GM21723 (cell line): Measurements from ENCODE around the gene MZB1.
"Not testable (repeated sequence)": the region's sequence is repeated elsewhere in the genome, so short reads cannot be mapped to it uniquely, and the experiment has no call there.

Source experiments
- ATAC-seq: cut with Tn5 transposase; IDR thresholded peaks from one replicate; pipeline ENCODE4 v1.9.1; 2021; ENCODE audit warnings: mild to moderate bottlenecking, moderate library complexity; ENCODE audit not compliant: unreplicated experiment

Gene MZB1

GRCh38 chr5:139392678-139393496, 3.2 kb upstream of the MZB1 start:
- peak; percentile 53 for ATAC-seq

DNA sequence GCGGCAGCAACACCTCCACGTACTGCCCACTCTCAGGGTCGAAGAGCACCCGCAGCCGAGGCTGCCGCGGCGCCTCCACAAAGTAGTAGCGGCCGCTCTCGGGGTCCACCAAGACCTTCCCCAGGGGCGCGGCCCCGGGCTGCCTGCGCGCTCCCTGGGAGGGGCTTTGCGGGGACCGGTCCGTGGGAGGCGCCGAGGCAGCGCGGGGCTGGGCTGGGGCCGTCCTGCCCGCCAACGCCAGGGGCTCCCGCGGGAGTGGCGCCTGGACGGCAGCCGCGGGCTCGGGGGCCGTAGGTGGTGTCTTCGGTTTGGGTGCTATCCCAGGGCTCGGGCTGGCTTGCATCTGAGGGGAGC, 2.6 kb upstream of the MZB1 start:
- no peak for ATAC-seq

- peak; percentile 3 for ATAC-seq
These were observed 2.0 kb upstream of the MZB1 start for GRCh38 chr5:139391570-139392323.

GRCh38 chr5:139390639-139391569, 1.2 kb upstream of the MZB1 start:
- no peak for ATAC-seq

DNA sequence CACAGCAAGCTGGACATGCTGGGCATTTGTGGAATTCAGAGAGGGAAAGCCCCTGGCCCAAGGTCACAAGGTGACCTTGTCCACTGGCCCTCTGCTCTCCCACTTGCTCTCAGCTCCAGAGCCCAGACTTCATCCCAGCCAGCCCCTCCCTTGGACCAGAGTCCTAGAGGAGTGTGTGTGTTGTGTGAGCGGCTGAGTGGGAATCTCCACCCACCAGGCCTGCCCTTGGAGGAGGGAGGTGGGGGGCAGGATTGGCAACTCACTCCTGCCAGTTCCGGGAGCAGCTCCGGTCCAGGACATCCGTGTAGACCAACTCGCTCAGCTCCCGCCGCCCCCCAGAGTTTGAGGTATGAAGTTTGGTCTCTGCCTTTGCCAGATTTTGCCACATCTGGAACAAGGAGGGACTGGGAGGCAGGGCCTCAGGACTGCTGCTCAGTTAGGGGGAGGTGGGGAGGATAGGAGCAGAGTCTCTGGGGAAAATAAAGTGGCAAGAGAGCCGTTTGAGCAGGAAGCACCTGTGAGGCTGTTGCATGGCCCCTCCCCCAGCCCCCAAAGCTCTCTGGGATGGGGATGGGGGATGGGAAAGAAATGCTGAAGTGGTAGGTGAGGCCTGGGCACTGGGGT, 1.4 kb downstream of the MZB1 start:
- no peak for ATAC-seq

DNA sequence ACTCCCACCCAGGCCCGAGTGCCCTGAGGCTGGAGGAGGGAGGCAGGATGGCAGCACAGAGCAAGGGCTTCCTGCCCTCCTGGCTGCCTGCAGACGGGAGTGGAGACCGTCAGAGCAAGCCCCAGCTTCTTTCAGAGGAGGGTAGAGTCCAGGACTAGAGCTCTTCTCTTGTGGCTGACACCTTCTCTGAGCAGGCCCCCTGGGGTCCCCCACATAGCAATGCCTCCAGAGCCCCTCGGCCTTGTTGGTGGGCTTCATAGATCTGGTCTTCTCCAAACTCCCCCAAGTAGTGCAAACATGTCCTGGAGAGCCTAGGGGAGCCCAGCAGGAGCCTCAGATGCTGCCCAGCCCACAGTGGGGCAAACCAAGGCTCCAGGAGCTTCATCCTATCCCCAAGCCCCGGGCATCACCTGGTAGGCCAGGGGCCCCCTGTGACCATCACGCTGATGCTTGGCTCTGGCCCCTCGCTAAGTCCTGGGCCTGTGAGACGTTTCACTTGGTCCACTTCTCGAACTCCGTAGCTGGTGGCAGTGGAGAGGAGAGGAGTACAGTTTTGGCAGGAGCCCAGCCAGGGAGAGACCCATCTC, 2.0 kb downstream of the MZB1 start:
- ATAC-seq, result no peak

DNA sequence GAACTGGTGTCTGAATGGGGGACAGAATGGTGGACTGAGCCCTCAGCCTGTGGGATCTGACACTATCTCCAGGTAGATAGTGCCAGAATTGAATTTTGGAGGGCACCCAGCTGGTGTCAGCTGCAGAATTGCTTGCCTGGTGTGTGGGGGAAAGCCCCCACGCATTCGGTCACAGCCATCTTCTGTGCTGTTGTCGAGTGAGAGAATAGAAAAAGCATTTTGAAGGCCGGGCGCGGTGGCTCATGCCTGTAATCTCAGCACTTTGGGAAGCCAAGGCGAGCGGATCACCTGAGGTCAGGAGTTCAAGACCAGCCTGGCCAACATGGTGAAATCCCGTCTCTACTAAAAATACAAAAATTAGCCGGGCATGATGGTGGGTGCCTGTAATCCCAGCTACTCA, 2.8 kb downstream of the MZB1 start:
- not testable (repeated sequence) for ATAC-seq

GRCh38 chr5:139386050-139386438, 3.7 kb downstream of the MZB1 start:
- no peak for ATAC-seq

- ATAC-seq, result no peak
These were observed 4.4 kb downstream of the MZB1 start for GRCh38 chr5:139385061-139386049.

DNA sequence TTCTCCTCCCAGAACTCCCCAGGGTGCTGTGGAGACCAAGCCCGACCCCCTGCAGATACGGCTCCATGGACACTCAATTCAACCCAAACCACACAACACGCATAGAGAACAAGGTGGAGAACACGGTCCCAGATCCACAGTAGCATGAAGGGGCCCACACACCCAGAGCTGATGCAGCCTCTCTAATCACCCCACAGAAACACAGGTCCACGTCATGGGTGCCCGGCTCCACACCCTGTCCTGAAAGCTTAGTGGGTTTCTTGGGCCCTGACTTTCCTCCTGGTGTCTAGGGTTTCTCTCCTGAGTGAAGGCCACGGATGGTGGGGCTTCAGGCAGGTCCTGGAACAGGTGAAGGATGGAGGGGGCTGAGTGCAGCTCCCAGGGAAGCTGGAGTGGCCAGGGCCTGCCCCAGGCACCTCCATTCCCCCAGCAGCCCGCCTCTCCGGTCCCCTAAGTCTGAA, 5.1 kb downstream of the MZB1 start:
- no peak for ATAC-seq

DNA sequence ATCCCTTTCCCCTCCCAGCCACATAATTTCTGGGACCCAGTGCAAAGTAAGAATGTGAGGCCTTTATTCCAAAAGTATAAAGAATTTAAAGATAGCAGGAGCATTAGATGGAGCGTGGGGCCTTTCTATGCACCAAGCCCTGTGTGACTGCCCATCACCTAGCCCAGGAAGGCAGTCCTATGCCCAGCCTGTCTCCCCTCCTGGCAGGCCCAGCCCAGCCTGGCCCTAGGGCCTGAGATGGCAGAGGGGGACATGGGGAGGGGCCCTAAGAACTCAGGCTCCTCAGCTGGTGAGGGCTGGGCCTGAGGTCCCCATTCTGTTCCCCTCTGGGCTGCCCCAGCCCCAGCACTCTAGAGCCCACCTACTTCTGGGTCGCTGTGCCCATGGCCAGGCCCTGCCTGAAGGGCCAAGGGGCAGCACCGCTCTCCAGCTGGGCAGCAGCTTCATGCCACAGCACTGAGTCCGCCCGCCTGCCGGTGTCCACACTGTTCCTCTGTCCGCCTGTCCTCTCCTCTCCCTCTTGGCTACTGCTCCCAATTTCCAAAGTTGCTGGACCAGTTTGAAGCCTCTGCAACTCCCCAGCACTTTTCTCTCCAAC, 5.6 kb downstream of the MZB1 start:
- ATAC-seq, result no peak

DNA sequence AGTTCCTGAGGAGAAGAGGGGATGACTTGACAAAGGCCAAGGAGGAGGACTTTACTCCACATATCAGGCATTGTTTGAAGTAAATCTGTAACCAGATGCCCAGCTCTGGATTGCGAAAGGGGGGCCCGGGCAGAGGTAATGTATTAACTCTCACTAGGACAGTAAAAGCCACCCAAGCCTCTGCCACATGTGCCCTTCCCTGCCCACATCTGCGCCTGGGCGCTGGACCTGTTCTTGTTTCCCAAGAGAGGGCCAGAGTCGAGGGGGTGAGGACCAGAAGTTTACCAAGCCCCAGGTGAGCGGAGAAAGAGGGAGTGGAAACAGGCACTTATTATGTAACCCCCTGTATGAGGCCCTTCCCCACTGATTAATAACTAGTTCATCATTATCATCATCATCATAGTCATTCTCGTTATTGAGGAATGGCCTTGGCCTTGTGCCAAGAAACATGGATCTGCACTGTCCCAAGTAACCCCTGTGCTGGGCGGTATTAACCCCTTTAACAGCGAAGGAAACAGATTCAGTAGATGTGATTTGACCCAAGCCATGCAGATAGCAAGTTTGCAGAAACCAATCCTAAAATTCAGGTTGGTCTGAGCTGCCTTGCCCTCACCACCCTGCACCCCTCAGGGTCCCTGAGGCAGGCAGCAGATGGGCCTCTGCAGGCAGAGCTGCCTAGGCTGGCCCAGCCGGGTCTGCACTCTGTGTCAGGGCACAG, 6.3 kb downstream of the MZB1 start, which contains the start of gene SLC23A1:
Gene SLC23A1 (minus strand): TSS at position 23 of the 718 bp plus-strand sequence. CDS start 44 bp downstream, outside the sequence.
- ATAC-seq, result no peak

DNA sequence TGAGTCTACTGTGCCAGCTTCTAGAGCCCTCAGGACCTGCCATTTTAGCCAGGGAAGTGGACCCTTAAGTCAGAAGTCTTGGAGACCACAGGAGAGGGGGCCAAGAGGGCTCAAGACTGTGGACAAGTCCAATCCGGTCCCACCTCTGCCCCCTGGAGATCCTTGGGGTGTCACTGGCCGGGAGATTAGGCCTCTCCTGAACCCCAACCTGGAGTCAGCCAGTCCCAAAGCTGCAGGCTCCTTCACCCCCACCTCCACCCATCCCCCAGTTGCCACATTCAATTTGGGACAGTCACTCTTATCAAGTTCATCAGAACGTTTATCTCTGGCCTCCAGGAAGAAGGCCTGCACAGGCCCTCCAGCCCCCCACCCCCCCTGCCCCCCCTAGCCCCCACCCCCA, 6.9 kb downstream of the MZB1 start:
- ATAC-seq, result no peak

DNA sequence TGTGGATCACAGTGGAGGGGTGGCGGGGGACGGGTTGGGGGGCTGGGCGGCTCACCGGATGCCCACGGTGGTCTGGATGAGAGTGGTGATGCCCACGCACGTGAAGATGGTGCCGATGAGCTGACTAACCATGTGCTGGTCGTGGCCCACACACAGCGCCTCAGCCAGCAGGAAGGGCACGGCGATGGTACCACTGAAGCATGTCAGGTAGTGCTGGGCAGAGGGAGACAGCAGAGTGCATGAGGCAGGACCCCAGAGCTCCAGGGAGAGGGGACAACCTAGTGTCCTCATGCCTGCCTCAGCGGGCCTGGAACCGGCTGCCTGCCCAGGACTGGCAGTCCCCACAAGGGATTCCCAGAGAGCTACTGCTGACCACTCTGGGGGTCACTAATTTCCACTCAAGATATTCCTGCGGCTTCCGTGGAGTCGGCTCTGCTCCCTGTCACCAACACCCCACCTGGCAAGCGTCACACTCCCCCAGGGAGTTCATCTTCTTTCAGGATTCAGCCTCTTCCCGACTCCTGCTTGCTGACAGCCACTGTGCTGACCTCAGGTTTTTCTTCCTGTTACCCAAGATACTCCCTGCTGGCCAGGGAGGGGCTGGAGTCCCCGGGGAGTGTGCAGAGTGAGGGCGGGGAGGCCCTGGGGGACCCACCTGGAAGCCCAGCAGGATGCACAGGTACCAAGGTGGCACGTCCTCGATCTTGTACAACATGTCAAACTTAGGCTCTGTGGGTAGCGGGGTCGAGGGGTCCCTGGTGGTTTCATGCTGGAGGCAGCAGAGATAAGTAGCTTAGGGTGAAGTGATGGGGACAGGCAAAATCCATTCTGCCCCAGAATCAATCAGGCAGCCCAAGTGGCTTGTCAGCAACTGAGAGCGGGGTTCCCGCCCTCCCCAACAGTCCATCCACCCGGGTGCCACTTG, 7.6 kb downstream of the MZB1 start:
- ATAC-seq, result no peak

DNA sequence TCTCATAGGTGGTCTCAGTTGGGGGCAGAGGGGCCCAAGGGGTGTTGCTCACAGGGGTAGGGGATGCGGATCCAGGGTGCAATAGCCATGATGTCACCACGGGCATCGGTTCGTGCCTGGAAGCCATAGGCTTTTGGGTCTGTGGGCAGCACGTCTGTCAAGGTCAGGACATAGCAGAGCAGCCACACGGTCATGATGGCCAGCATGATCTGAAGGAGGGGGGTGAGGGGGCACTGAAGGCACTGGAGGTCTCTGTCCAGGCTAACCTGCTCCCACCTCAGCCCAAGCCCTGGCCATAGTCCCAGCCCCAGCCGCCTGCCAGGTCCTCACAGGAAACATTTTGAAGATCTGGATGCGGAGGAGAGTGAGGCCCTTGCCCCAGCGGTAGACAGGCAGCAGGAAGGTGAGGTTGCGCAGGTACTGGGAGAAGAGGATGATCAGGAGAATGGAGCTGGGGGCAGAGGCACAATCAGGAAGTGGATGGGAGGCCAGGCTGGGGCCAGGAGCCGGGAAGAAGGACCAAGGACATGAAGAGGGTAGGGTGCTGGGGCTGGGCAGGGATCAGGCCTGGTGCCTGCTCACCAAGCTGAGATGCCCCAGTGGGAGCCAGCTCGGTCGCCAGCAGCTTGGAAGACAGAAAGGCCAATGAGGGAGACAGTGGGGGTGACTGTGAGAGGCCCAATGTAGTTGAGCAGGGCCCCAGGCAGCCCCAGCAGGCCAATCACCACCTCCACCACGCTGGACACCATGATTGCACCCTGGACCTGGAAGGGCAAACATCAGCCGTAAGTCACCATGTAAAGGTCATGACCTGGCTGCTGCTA, 9.9 kb downstream of the MZB1 start:
- no peak for ATAC-seq

DNA sequence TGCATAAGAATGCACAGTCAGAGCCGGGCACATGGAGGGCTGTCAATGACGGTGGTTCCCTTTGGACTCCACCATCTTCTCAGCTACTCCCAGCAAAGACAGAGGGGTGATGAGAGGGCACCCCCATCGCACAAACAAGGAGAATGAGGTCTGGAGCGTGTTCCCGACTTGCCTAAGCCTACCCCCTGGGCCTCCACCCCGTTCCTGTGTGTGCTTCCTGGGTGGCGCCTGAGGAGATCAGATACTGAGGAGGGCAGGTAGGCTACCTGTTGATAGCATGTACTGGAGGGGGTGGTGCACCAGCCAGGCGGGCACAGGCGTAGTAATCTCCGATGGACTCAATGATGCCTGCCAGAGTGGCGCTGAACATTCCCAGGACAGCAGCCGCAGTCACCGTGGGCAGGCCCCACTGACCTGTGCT, 10.8 kb downstream of the MZB1 start:
- ATAC-seq, result no peak
